AG09319 (cell line): Measurements from ENCODE around the gene UTP25.

Source experiments
- DNase-seq: peaks from one replicate; pipeline ENCODE4 v3.0.0-alpha.2; 2010; ENCODE audit warnings: low read depth; ENCODE audit errors: extremely low read depth
- CTCF ChIP-seq: IDR thresholded peaks from 2 replicates; pipeline ENCODE4 v1.5.1; 2011; ENCODE audit warnings: low read depth, mild to moderate bottlenecking, inconsistent platforms, low read length, moderate library complexity

Gene UTP25

DNA sequence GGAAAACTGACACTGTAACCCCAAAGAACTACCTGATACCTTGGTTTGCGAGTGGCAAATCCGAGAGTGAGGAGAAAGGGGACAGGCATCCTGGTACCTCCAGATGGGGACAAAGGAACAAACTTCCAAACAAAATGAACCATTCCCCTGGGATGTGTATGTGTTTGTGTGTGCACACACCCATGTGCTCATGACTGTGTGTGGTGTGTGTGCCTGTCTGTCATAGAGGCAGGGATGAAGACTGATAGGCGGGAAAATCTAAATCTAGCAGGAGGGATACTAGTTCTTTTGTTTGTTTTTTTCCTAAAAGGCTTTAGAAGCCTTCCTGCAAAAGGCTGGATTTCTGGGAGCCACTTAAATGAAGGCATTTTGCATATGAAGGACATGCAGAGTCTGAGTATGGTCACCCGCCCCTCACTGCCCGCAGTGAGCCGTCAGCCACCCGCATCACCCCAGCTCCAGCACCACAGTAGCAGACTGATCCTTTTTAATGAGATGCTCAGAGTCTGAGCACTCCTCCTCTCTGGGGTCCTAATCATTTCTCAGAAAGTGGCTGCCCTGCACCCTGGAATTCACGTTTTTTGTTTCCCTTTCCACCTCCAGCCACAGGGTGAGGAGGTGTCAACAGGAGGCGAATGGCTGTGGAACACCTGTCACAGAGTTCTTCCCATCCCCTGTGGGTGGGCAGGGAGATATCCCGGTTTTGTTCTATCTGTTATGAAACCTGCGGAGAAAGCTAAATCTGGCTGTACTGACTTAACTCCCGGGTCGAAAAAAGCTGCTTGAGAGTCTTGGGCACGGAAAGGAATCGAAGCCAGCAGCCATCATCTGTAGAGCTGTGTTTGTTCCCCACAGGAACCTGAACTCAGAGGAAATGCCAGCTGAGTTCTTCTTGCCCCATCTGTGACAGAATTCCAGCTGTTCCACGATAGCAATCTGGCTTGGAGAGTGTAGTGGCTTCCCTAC lies 34.9 kb downstream of the UTP25 start:
- DNase-seq, result no peak
- TF ChIP-seq CTCF, result no peak

GRCh38 chr1:209863766-209864485 lies 36.2 kb downstream of the UTP25 start:
- TF ChIP-seq CTCF, result no peak
- DNase-seq, result no peak

- no peak for DNase-seq
- no peak for TF ChIP-seq CTCF
Measured at GRCh38 chr1:209866201-209866600, 38.4 kb downstream of the UTP25 start.

GRCh38 chr1:209869291-209870149 lies 41.7 kb downstream of the UTP25 start:
- DNase-seq, result peak; percentile 43
- TF ChIP-seq CTCF, result no peak

- DNase-seq, result peak; percentile 75
Measured at GRCh38 chr1:209870151-209870831, 42.5 kb downstream of the UTP25 start.

More at GRCh38 chr1:209870151-209870831, 42.5 kb downstream of the UTP25 start:
- no peak for TF ChIP-seq CTCF
